ENCODE data around the gene POU3F3.

DNA sequence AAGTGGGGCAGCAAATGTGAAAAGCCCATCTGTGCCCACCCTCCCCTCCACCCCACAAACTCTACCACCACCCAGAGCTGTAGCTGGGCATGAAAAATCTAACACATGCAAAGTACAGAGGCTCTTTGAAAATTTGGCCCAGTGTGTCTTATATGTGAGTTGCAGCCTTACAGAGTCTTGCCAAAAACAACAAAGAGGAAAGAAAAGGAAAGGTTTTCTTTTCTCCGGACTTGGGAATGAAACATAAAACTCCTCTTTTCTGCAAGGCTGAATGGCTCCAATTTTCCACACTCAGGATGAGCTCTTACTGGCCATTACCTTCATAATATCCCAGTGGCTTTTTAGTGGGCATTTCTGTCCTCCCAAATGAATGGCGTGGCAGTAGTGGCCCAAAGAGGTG is 27.9 kb upstream of the POU3F3 start:
- TF ChIP-seq POLR2A (IDR thresholded peaks at IDR 0.05; ENCODE audit: low read depth, low read length) (no peak), POLR2AphosphoS5 (IDR thresholded peaks at IDR 0.05; ENCODE audit: low read depth, low read length) (no peak), TAF1 (IDR thresholded peaks at IDR 0.05; ENCODE audit: borderline replicate concordance, low read depth, low read length) (no peak)

All from GM12892 (cell line).